Nucleus accumbens (tissue), 56 donors: ENCODE results near the gene TRAIP.
A peak's percentile ranks its signal among the peaks of the same experiment; 100 is the strongest.

Experiments
- DNase-seq, 56 donors: peaks; one replicate each; lab custom pipeline; 2025; lab: John Stamatoyannopoulos, UW

TRAIP gene

GRCh38 chr3:49876567-49876966, 20.2 kb upstream of the TRAIP start:
- DNase-seq = no peak

GRCh38 chr3:49873623-49874022, 17.3 kb upstream of the TRAIP start:
- no peak for DNase-seq

GRCh38 chr3:49872801-49873281, 16.5 kb upstream of the TRAIP start:
- peak in 21 of 56 donors; percentile 8 to 65 (median 39) for DNase-seq

GRCh38 chr3:49871531-49872153, 15.3 kb upstream of the TRAIP start:
- DNase-seq = peak in 25 of 56 donors; percentile 4 to 73 (median 42)

GRCh38 chr3:49869525-49870126, 13.3 kb upstream of the TRAIP start, which contains the start of gene CAMKV:
Gene CAMKV (minus strand): TSS chr3:49869906. CDS start chr3:49862388, 7,518 bp downstream.
- DNase-seq = peak in 29 of 56 donors; percentile 10 to 81 (median 43)

- peak in 26 of 56 donors; percentile 6 to 78 (median 43) for DNase-seq
Measured at GRCh38 chr3:49868862-49869466, 12.6 kb upstream of the TRAIP start.

- no peak for DNase-seq
Measured at GRCh38 chr3:49867871-49868321, 11.5 kb upstream of the TRAIP start.

- DNase-seq = peak in 1 of 56 donors; percentile 20
Measured at GRCh38 chr3:49867400-49867799, 11.0 kb upstream of the TRAIP start.

- no peak for DNase-seq
Measured at GRCh38 chr3:49865198-49865784, 8.9 kb upstream of the TRAIP start.

- no peak for DNase-seq
Measured at GRCh38 chr3:49864505-49864904, 8.1 kb upstream of the TRAIP start.

GRCh38 chr3:49859576-49860305, 3.4 kb upstream of the TRAIP start:
- no peak for DNase-seq

GRCh38 chr3:49855662-49856061, 702 bp downstream of the TRAIP start:
- no peak for DNase-seq

GRCh38 chr3:49845694-49846093, 10.7 kb downstream of the TRAIP start:
- DNase-seq = no peak

GRCh38 chr3:49844464-49845183, 11.7 kb downstream of the TRAIP start:
- DNase-seq = no peak

GRCh38 chr3:49842843-49843517, 13.4 kb downstream of the TRAIP start:
- DNase-seq = no peak

GRCh38 chr3:49841806-49842205, 14.6 kb downstream of the TRAIP start:
- peak in 43 of 56 donors; percentile 15 to 90 (median 60) for DNase-seq

GRCh38 chr3:49841126-49841696, 15.2 kb downstream of the TRAIP start:
- DNase-seq = peak in 2 of 56 donors; percentile 13 to 20

- DNase-seq = no peak
Measured at GRCh38 chr3:49840388-49840787, 16.0 kb downstream of the TRAIP start.
